Measurements from ENCODE around the gene ARSB. TPM values are rescaled to one million over a fixed set of nuclear protein-coding genes. Genes with fewer than 3 reads are reported as not detected.

The ARSB gene
- total and polyA plus RNA-seq, 9 of the 15 experiments (the other 6 are each of a cell fraction or from before 2014, with no cell fraction given), result 0.52 to 4.6 (median 2.4) TPM

GRCh38 chr5:78985116-78985724 lies at the start of gene ARSB (continued):
- TF ChIP-seq NR3C1 (CRISPR knock-in tag; IDR thresholded peaks at IDR 0.05), result no peak
- TF ChIP-seq, protein P1, sequence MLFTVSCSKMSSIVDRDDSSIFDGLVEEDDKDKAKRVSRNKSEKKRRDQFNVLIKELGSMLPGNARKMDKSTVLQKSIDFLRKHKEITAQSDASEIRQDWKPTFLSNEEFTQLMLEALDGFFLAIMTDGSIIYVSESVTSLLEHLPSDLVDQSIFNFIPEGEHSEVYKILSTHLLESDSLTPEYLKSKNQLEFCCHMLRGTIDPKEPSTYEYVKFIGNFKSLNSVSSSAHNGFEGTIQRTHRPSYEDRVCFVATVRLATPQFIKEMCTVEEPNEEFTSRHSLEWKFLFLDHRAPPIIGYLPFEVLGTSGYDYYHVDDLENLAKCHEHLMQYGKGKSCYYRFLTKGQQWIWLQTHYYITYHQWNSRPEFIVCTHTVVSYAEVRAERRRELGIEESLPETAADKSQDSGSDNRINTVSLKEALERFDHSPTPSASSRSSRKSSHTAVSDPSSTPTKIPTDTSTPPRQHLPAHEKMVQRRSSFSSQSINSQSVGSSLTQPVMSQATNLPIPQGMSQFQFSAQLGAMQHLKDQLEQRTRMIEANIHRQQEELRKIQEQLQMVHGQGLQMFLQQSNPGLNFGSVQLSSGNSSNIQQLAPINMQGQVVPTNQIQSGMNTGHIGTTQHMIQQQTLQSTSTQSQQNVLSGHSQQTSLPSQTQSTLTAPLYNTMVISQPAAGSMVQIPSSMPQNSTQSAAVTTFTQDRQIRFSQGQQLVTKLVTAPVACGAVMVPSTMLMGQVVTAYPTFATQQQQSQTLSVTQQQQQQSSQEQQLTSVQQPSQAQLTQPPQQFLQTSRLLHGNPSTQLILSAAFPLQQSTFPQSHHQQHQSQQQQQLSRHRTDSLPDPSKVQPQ (CRISPR knock-in tag; IDR thresholded peaks at IDR 0.05; ENCODE audit: borderline replicate concordance), result no peak
- no peak for TF ChIP-seq ZNF695 (CRISPR knock-in tag; IDR thresholded peaks at IDR 0.05)
- TF ChIP-seq, protein P2, sequence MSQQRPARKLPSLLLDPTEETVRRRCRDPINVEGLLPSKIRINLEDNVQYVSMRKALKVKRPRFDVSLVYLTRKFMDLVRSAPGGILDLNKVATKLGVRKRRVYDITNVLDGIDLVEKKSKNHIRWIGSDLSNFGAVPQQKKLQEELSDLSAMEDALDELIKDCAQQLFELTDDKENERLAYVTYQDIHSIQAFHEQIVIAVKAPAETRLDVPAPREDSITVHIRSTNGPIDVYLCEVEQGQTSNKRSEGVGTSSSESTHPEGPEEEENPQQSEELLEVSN (IDR thresholded peaks at IDR 0.05; ENCODE audit: borderline replicate concordance in 1 of 2, extremely low read depth in 1 of 2, insufficient read depth in 1 of 2, insufficient read length in 1 of 2, low read depth in 1 of 2, low read length in 1 of 2, poor library complexity in 1 of 2, severe bottlenecking in 1 of 2), result peak in 1 of 2 experiments; percentile 9
- TF ChIP-seq MAZ (CRISPR knock-in tag; conservative IDR thresholded peaks at IDR 0.05 in 1 of 2, IDR thresholded peaks at IDR 0.05 in 1 of 2), result no peak
- TF ChIP-seq, protein P3, sequence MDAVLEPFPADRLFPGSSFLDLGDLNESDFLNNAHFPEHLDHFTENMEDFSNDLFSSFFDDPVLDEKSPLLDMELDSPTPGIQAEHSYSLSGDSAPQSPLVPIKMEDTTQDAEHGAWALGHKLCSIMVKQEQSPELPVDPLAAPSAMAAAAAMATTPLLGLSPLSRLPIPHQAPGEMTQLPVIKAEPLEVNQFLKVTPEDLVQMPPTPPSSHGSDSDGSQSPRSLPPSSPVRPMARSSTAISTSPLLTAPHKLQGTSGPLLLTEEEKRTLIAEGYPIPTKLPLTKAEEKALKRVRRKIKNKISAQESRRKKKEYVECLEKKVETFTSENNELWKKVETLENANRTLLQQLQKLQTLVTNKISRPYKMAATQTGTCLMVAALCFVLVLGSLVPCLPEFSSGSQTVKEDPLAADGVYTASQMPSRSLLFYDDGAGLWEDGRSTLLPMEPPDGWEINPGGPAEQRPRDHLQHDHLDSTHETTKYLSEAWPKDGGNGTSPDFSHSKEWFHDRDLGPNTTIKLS (IDR thresholded peaks at IDR 0.05; ENCODE audit: borderline replicate concordance, low read depth), result no peak
- TF ChIP-seq RCOR1 (IDR thresholded peaks at IDR 0.05; ENCODE audit: borderline replicate concordance in 1 of 2, low read depth in 2 of 2, low read length in 2 of 2), result no peak
- TF ChIP-seq NFRKB (IDR thresholded peaks at IDR 0.05; ENCODE audit: low read depth), result no peak
- TF ChIP-seq ZNF384 (IDR thresholded peaks at IDR 0.05; ENCODE audit: low read depth, low read length), result no peak
- no peak; the same call in 1 of the 2 replicates for TF ChIP-seq GATAD2B (IDR thresholded peaks at IDR 0.05; ENCODE audit: borderline replicate concordance)
- TF ChIP-seq, protein P4, sequence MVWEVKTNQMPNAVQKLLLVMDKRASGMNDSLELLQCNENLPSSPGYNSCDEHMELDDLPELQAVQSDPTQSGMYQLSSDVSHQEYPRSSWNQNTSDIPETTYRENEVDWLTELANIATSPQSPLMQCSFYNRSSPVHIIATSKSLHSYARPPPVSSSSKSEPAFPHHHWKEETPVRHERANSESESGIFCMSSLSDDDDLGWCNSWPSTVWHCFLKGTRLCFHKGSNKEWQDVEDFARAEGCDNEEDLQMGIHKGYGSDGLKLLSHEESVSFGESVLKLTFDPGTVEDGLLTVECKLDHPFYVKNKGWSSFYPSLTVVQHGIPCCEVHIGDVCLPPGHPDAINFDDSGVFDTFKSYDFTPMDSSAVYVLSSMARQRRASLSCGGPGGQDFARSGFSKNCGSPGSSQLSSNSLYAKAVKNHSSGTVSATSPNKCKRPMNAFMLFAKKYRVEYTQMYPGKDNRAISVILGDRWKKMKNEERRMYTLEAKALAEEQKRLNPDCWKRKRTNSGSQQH (CRISPR knock-in tag; IDR thresholded peaks at IDR 0.05), result no peak
- no peak for TF ChIP-seq ETS2 (tag; IDR thresholded peaks at IDR 0.05; ENCODE audit: borderline replicate concordance, poor library complexity, severe bottlenecking)
- TF ChIP-seq ZFP1 (CRISPR knock-in tag; IDR thresholded peaks at IDR 0.05), result no peak
- no peak for TF ChIP-seq HNRNPK (IDR thresholded peaks at IDR 0.05; ENCODE audit: low read depth, low read length, poor library complexity, severe bottlenecking)
- no peak for TF ChIP-seq CAMTA2 (CRISPR knock-in tag; conservative IDR thresholded peaks at IDR 0.05)
- no peak for TF ChIP-seq DPF2 (IDR thresholded peaks at IDR 0.05)
- TF ChIP-seq, protein P5, sequence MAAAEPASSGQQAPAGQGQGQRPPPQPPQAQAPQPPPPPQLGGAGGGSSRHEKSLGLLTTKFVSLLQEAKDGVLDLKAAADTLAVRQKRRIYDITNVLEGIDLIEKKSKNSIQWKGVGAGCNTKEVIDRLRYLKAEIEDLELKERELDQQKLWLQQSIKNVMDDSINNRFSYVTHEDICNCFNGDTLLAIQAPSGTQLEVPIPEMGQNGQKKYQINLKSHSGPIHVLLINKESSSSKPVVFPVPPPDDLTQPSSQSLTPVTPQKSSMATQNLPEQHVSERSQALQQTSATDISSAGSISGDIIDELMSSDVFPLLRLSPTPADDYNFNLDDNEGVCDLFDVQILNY (CRISPR knock-in tag; IDR thresholded peaks at IDR 0.05), result no peak
- TF ChIP-seq ZNF134 (CRISPR knock-in tag; conservative IDR thresholded peaks at IDR 0.05), result no peak
- TF ChIP-seq, protein P6, sequence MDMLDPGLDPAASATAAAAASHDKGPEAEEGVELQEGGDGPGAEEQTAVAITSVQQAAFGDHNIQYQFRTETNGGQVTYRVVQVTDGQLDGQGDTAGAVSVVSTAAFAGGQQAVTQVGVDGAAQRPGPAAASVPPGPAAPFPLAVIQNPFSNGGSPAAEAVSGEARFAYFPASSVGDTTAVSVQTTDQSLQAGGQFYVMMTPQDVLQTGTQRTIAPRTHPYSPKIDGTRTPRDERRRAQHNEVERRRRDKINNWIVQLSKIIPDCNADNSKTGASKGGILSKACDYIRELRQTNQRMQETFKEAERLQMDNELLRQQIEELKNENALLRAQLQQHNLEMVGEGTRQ (CRISPR knock-in tag; IDR thresholded peaks at IDR 0.05), result no peak

Measured in K562 (cell line).